NCI-H524 (cell line): ENCODE results near the gene CARHSP1.
"Not testable (repeated sequence)": the region's sequence is repeated elsewhere in the genome, so short reads cannot be mapped to it uniquely, and the experiment has no call there.

Experiments used
- DNase-seq, 2 experiments: peaks; one replicate each; lab custom pipeline; 2025; lab: John Stamatoyannopoulos, UW

Gene CARHSP1

DNA sequence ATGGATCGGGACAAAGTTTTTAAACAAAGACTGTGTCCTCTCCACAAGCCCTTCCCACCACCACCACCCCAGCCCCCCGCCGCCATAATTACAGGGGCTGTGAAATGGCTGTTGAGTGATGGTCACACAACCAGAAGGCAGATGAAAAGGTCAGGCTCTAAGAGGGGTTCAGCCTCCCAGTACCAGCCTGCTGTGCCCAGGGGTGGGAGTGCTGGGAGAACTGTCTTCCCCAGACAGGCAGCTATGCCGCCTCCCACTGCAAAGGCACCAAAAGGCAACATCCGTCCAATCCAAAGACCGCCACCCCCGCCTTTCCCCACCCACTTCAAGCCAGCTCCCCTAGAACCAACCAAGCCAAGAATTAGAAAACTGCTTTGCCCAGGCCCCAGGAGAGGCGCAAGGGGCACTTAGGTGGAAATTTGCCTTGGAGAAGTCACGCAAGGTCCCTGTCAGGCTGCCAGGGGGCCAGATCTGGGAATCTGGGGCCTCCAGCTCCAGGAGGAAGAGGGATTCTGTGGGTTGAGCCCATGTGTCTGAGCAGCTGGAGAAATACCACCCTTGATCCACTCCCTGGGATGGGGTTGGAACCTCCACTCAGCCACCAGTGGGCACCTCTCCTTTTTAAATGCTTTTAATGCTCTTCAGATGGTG, 14.4 kb downstream of the CARHSP1 start:
- no peak for DNase-seq

GRCh38 chr16:8853611-8854010, 15.2 kb downstream of the CARHSP1 start:
- DNase-seq, result no peak

DNA sequence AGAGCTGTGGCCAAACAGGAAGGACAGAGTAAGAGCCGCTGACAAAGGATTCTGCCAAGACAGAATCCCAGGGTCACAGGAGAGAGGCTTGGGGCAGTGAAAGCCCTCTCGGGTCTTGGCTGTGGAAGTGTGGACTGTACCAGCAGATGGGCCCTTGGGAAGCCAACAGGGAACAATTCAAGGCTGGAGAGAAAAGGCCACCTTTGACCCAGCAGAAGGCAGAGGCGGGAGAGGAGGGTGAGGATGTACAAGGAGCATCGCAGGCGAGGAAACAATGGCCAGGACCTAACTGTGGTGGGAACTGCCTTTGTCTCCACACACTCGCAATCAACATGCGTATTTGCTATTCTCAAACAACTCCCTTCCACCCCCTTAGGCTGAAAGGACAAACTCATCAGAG, 15.7 kb downstream of the CARHSP1 start:
- DNase-seq, result no peak

DNA sequence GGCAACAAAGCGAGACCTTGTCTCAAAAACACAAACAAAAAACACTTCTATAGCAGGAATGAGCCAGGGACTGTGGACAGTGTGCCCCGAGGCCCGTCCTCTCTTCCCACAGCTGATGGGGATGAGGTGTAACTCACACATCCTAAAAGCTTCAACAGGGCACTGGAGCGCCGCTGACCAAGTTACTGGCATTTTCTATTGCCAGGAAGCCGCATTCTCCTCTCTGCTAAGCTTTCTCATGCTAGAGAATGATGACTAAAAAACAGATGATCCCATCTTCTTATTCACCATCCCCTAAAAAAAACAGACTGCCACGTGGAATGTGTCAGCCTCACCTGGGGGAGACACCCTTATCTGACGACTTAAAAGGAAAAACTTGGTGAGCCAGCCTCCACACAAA, 16.3 kb downstream of the CARHSP1 start:
- no peak for DNase-seq

- no peak for DNase-seq
Measured at GRCh38 chr16:8851761-8852403, 16.9 kb downstream of the CARHSP1 start.

GRCh38 chr16:8850279-8850885, 18.4 kb downstream of the CARHSP1 start:
- no peak for DNase-seq

DNA sequence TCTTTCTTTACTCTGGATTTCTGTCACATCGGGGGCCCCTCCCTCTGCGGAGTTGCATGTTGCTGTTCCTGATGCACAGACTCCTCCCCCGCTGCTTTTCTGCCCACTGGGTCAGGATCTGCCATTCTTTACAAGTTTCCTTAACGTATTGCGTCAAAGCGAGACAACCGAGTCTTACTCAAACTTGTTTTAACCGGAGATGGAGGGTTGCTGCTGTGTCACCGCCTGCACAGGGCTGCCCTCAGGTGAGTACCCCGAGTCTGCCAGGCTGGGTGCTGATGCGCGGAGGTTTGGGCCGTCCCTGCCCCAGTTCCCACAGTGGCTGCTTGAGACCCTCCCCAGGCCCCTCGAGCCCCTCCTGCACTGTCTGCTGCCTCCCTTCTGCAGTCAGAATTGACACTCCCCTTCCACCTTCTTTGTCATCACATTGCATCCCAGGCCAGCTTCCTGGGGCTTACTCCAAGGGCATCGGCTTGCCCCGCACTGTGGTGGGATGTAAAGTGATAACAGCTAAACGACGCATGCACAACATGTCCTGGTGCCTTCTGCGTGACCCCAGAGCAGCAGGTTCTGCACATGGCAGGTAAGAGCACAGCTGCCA, 19.3 kb downstream of the CARHSP1 start:
- no peak for DNase-seq

DNA sequence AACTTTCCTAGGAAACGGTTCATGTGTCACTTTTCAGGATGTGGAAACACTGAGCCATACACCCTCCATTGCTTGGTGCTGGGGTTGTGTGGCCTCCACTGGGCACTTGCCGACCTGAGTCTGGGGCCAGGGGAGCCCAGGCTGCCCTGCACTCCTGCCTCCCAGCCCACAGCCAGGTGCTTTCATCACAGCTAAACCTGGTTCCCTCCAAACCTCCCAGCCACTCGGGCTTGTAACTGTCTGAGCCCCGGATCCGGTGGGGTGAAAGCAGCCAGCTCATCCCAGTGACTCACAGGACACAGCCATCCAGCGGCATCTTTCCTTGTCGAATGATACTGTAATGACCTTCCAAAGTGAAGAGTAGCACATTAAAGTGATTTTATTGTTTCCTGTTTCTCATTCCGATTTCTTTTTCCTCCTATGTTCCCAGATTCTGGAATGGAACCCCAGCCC, 19.8 kb downstream of the CARHSP1 start:
- no peak for DNase-seq

- DNase-seq, result peak in 1 of 2 experiments; percentile 16
Measured at GRCh38 chr16:8848231-8848938, 20.4 kb downstream of the CARHSP1 start.

GRCh38 chr16:8847623-8848022, 21.2 kb downstream of the CARHSP1 start:
- no peak for DNase-seq

DNA sequence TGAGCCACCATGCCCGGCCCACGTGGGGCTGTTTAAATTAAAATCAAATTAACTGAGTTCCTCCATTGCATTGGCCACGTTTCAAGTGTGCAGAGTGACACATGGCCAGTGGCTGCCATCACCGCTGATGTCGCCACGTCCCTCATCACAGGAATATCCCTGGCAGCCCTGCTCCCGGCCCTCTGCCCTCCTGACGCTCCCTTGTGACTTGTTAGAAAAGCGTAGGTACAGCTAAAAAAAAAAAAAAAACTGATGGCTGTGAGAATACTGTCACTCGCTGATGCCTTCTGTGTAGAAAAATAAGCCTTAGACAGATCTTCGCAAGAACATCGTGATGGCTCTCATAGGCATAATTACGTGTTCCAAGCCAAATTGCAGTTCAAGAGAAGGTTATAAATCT, 21.7 kb downstream of the CARHSP1 start:
- DNase-seq, result no peak

DNA sequence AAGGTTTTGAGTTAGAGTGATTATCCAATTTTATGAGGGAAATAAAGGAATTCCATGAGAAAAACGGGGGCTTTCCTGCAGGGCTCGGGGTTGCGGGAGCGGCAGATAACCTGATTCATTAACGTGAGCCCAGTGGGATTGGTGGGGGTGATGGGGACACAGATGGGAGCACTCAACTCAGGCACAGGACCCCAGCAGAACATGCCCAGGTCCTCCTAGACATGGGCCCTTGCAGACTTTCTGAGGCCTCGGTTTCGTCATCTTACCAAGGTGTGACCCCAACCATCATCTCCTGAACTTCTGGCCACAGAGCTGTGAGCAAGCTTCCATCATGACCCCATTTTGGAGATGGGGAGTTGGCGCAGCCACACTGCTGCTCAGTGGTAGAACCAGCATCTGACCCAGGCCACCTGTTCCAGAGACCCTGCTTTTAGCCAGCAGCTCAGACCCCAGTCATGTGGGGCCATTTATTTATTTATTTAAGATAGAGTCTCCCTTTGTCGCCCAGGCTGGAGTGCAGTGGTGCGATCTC, 22.3 kb downstream of the CARHSP1 start:
- no peak for DNase-seq

DNA sequence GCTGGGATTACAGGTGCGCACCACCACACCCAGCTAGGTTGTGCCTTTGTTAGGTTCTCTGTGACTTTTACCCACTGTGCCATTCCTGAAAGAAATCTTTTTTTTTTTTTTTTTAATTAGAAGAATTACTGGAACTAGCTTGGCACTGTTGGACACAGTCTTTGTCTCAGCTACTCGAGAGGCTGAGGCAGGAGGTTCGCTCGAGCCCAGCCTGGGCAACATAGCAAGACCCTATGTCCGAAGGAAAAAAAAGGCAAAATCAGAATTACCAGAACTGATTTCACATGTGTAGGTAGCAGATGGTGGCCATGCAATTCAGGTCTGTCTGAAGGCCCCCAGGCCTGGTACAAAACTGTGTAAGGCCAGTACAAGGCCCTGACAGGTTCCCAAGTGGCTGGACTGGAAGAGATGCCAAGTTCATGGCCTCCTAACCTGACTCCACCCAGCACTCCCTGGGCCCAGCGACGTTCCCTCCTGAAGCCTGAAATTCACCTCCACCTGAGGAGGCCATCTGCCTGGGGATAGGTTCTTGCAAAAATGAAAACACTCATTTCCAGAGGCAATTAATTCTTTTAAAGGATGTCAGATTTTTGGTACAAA, 23.0 kb downstream of the CARHSP1 start:
- no peak for DNase-seq

GRCh38 chr16:8843296-8843695, 25.5 kb downstream of the CARHSP1 start:
- DNase-seq, result not testable (repeated sequence)

- peak; percentile 73 to 88 for DNase-seq
Measured at GRCh38 chr16:8842016-8842415, 26.8 kb downstream of the CARHSP1 start.

- DNase-seq, result not testable (repeated sequence)
Measured at GRCh38 chr16:8837594-8837993, 31.2 kb downstream of the CARHSP1 start.

- DNase-seq, result peak in 1 of 2 experiments; percentile 53
Measured at GRCh38 chr16:8836797-8837196, 32.0 kb downstream of the CARHSP1 start.

DNA sequence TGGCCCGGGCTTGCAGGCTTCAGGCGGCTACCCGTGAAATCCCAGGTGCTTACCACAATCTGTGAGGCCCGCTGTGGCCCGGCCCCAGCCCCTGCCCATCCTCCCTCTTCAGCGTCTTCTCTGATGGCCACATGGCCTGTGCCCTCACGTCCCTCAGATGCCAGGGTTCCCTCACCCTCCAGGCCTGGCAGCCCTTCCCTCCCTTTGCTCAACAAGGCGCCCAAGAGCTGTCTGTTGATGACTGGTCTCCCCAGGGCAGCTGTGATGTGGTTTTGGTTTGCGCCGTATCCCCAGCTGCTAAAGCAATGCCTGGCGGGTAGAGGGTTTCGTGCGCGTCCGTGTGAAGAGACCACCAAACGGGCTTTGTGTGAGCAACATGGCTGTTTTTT, 36.1 kb downstream of the CARHSP1 start:
- DNase-seq, result peak in 1 of 2 experiments; percentile 26

GRCh38 chr16:8831871-8832716, 36.7 kb downstream of the CARHSP1 start:
- DNase-seq, result no peak

DNA sequence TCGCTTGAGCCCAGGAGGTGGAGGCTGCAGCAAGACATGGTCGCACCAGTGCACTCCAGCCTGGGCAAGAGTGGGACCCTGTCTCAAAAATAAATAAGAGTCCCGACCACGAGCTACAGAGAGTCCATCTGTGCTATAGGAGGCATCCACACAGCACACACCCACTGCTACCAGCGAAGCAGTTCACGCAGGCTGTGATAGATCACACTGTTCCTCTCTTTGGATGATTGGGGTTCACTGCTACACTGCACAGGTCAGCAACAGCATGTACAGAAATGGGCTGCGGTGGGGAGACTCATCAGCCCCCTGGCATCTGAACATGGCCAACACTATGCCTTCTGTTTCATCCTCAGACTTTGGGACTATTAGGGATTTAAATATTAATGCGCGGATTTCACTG, 37.4 kb downstream of the CARHSP1 start:
- DNase-seq, result no peak
